Colon (tissue), 2 donors: ENCODE results near the gene ANO1.

Experiments
- FAIRE-seq: peaks from 2 replicates; lab custom pipeline; 2012; peaks lifted over from hg19 to GRCh38; lab: Jason Lieb, UNC
- donor health status: control.
- donor health status: control.

ANO1 gene

DNA sequence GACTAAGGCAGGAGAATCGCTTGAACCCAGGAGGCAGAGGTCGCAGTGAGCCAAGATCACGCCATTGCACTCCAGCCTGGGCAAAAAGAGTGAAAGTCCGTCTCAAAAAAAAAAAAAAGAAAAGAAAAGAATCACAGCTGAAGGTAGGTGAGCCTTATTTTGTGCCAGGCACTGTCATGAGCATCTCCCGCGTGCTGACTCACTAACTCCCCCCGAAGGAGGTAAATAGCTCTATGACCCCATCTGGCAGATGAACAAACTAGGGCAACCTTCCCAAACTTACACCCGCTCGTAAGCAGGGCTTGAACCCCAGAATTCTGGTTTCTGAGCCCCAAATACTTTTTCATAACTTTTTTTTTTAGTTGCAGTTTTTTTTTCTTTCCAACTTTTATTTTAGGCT, 60.3 kb downstream of the ANO1 start:
- no peak for FAIRE-seq

- FAIRE-seq = no peak
Measured at GRCh38 chr11:70139785-70140410, 61.8 kb downstream of the ANO1 start.

- FAIRE-seq = no peak
Measured at GRCh38 chr11:70140711-70141485, 62.8 kb downstream of the ANO1 start.

- FAIRE-seq = no peak
Measured at GRCh38 chr11:70141486-70142220, 63.5 kb downstream of the ANO1 start.

- no peak for FAIRE-seq
Measured at GRCh38 chr11:70142221-70142875, 64.2 kb downstream of the ANO1 start.

DNA sequence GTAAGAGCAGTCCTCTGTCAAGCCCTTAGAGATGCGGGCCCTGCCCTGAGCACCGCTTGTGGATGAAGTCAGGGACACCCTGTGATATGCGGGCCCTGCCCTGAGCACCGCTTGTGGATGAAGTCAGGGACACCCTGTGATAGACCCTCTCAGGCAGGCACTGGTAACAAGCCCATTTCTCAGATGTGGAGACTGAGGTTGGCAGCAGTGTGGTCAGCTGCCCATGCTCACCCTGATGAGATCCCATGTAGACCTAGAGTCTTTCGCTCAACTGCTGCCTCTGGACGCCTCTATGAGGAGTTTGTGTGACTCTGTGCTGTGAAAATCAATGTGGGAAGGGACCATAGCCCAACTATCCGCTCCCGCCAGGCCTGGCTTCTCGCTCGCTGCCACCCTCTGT, 66.1 kb downstream of the ANO1 start:
- FAIRE-seq = no peak

GRCh38 chr11:70145071-70145470, 67.0 kb downstream of the ANO1 start:
- FAIRE-seq = no peak

- FAIRE-seq = no peak
Measured at GRCh38 chr11:70145841-70146240, 67.7 kb downstream of the ANO1 start.

DNA sequence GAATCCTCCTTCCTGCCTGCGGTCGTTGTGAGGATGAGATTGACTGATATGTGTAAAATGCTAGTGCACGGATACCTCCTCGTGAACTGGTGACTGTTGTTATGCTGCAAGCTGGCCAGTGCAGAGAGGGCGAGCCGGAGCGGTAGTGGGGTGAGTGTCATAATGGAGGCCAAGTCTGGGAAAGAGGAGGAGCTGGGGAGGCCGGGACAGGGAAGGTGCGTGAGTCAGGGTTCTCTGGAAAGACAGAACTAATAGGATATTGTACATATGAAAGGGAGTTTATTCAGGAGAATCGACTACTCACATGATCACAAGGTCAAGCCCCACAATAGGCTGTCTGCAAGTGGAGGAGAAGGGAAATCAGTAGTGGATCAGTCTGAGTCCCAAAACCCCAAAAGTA, 68.2 kb downstream of the ANO1 start:
- no peak for FAIRE-seq

- no peak for FAIRE-seq
Measured at GRCh38 chr11:70146895-70147520, 68.9 kb downstream of the ANO1 start.

GRCh38 chr11:70147668-70148067, 69.6 kb downstream of the ANO1 start:
- no peak for FAIRE-seq

GRCh38 chr11:70151671-70152070, 73.6 kb downstream of the ANO1 start:
- no peak for FAIRE-seq

GRCh38 chr11:70153133-70153727, 75.1 kb downstream of the ANO1 start:
- FAIRE-seq = no peak

GRCh38 chr11:70155386-70155785, 77.3 kb downstream of the ANO1 start:
- FAIRE-seq = no peak

DNA sequence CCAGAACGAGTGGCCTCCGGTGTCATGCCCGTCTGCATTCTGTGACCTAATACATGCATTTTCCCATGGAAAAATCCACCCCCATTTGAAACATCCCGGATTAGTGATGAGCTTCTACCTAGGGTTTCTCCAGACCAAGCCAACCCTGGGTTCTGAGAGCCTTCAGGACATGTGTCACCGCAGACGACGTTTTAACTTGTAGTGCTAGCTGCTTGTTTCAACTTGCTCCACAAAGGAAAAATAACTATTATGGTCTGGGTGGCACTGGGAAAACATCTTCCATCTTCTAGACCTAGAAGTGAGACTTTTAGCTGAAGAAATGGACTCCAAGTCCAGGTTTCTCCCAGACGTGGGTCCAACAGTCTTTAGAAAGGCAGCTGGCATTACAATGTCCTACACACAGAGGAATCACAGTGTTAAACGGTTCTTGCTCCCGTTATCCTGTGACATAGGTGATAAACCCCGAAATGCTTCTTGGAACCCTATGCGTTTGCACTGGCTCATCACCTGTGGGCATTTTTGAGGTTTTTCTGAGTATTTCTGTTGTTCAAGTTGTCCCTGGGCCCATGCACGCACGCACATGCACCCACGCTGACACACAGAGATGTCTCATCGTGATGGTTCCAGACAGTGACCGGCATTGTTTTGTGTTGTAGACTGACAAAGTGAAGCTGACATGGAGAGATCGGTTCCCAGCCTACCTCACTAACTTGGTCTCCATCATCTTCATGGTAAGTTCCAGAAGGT, 78.3 kb downstream of the ANO1 start:
- FAIRE-seq = no peak

DNA sequence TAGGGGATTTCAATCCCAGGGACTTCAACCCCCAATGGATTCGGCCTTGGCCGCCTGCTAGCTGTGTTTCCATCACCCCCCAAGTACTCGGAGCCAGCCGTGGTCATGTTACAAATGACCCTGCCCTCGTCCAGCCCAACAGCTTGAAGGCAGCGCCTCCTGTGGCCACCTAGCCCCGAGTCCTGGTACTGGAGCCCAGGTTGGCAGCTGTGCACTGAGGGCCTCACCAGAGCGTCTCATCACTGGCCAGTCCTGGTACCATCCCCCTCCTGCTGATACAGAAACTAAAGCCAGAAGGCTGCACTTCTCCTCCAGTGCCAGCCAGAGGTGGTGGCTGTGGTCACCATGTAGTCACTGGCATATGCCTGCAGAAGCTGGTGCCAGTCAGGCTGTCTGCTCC, 80.1 kb downstream of the ANO1 start:
- no peak for FAIRE-seq

GRCh38 chr11:70158757-70159389, 80.8 kb downstream of the ANO1 start:
- FAIRE-seq = no peak

DNA sequence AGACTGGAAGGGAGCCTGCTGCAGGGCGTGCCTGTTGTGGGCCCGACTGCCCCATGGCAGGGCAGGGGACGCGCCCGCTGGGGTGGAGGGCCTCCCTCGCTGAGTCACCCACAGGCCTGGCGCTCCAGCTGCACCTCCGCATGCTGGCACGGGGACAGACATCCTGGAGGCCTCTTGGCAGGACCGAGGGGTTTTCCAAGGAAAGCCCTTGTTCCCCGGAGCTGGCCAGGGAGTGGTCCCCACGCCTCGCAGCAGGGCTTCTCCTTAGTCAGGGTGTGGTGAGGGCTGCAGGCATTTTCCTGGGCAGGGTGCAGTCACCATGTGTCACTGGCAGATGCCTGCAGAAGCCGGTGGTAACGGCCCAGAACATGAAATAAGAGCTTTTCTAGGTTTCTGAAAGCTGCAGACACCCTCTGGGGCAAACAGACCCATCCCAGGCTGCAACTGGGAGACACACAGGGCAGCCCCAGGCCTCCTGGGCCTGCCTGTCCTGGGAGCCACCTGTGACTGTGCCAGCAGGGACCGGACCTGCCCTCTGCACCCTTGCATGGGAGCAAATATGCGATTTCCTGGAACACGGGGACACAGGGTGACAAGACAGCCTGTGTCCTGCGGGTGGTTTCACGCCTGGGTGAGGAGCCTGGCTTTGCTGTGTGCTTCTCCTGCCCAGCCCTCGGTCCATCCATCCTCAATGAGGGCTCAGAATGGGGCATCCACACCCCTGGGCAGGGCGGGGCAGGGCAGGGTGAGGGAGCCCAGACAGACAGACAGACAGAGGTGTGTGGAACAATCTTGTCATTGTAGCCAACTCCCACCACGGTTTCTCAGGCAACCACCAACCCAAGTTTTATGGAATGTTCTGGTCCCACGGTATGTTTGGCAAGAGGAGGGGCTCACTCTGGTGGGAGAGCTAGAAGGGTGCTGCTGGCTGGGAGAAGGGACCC, 81.8 kb downstream of the ANO1 start:
- no peak for FAIRE-seq

- no peak for FAIRE-seq
Measured at GRCh38 chr11:70161043-70161625, 83.0 kb downstream of the ANO1 start.
